ENCODE data around the gene TRIM8. TPM values are rescaled to one million over a fixed set of nuclear protein-coding genes. Genes with fewer than 3 reads are reported as not detected.

TRIM8 gene
- total and polyA plus RNA-seq, 9 of the 15 experiments (the other 6 are each of a cell fraction or from before 2014, with no cell fraction given), result 1.7 to 26.0 (median 9.1) TPM

- TF ChIP-seq CEBPZ (IDR thresholded peaks at IDR 0.05; ENCODE audit: borderline replicate concordance, low read depth, low read length), result no peak
- TF ChIP-seq MITF (IDR thresholded peaks at IDR 0.05), result no peak
- TF ChIP-seq POLR2AphosphoS5 (IDR thresholded peaks at IDR 0.05; ENCODE audit: control insufficient read depth, insufficient read depth, low read depth, low read length), result no peak
- TF ChIP-seq, protein P1, sequence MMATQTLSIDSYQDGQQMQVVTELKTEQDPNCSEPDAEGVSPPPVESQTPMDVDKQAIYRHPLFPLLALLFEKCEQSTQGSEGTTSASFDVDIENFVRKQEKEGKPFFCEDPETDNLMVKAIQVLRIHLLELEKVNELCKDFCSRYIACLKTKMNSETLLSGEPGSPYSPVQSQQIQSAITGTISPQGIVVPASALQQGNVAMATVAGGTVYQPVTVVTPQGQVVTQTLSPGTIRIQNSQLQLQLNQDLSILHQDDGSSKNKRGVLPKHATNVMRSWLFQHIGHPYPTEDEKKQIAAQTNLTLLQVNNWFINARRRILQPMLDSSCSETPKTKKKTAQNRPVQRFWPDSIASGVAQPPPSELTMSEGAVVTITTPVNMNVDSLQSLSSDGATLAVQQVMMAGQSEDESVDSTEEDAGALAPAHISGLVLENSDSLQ (IDR thresholded peaks at IDR 0.05), result peak; percentile 91
- no peak for TF ChIP-seq SMARCA5 (IDR thresholded peaks at IDR 0.05)
- TF ChIP-seq CBFA2T2 (conservative IDR thresholded peaks at IDR 0.05), result peak; percentile 35
- peak; percentile 63 for TF ChIP-seq GABPA (tag; conservative IDR thresholded peaks at IDR 0.05; ENCODE audit: low read depth)
- TF ChIP-seq RNF2 (IDR thresholded peaks at IDR 0.05), result 0 out of 2 replicates have a peak, but pooled peaks have one; percentile 28
- TF ChIP-seq NR4A1 (CRISPR knock-in tag; IDR thresholded peaks at IDR 0.05), result no peak
- no peak for TF ChIP-seq NR4A1 (tag; IDR thresholded peaks at IDR 0.05)
- no peak for TF ChIP-seq KAT2B (IDR thresholded peaks at IDR 0.05; ENCODE audit: low read depth, low read length)
- 0 out of 4 replicates have a peak, but pooled peaks of 1 of the 2 experiments have one; percentile 18 for TF ChIP-seq KDM1A (IDR thresholded peaks at IDR 0.05)
- 0 out of 2 replicates have a peak, but pooled peaks have one; percentile 23 for TF ChIP-seq LEF1 (IDR thresholded peaks at IDR 0.05)
- peak; percentile 70 for TF ChIP-seq TCF3 (CRISPR knock-in tag; IDR thresholded peaks at IDR 0.05)
- TF ChIP-seq TAL1 (IDR thresholded peaks at IDR 0.05), result peak; percentile 26
- TF ChIP-seq, protein P2, sequence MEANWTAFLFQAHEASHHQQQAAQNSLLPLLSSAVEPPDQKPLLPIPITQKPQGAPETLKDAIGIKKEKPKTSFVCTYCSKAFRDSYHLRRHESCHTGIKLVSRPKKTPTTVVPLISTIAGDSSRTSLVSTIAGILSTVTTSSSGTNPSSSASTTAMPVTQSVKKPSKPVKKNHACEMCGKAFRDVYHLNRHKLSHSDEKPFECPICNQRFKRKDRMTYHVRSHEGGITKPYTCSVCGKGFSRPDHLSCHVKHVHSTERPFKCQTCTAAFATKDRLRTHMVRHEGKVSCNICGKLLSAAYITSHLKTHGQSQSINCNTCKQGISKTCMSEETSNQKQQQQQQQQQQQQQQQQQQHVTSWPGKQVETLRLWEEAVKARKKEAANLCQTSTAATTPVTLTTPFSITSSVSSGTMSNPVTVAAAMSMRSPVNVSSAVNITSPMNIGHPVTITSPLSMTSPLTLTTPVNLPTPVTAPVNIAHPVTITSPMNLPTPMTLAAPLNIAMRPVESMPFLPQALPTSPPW (CRISPR knock-in tag; IDR thresholded peaks at IDR 0.05), result peak; percentile 55; the same call in 1 of the 2 replicates
- TF ChIP-seq POLR2B (IDR thresholded peaks at IDR 0.05; ENCODE audit: low read depth, partially characterized antibody), result no peak
- TF ChIP-seq ATF7 (IDR thresholded peaks at IDR 0.05), result peak; percentile 21; the same call in 1 of the 2 replicates
- peak; percentile 52 for TF ChIP-seq CREM (IDR thresholded peaks at IDR 0.05; ENCODE audit: low read depth)
- TF ChIP-seq, protein P3, sequence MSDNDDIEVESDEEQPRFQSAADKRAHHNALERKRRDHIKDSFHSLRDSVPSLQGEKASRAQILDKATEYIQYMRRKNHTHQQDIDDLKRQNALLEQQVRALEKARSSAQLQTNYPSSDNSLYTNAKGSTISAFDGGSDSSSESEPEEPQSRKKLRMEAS (CRISPR knock-in tag; IDR thresholded peaks at IDR 0.05), result peak; percentile 45
- 0 out of 2 replicates have a peak, but pooled peaks have one; percentile 23 for TF ChIP-seq JUND (IDR thresholded peaks at IDR 0.05; ENCODE audit: borderline replicate concordance, low read depth, low read length)
- no peak for TF ChIP-seq JUND (tag; IDR thresholded peaks at IDR 0.05; ENCODE audit: borderline replicate concordance, low read depth, low read length)
Measured at GRCh38 chr10:102673819-102674511, 29.7 kb downstream of the TRIM8 start (continued).
